ENCODE measurements around the gene CCDC33. TPM values are rescaled to one million over a fixed set of nuclear protein-coding genes. Genes with fewer than 3 reads are reported as not detected.

The CCDC33 gene
- total RNA-seq, 2 experiments from 2014 or later = 0.17 TPM; not detected in 1

- no peak overlapping the region for H3K27ac Mint-ChIP-seq
- H3K4me1 Mint-ChIP-seq = peaks cover 7% of the 10 kb centered on the region
- no peak overlapping the region for H3K4me3 Mint-ChIP-seq
- ATAC-seq (ENCODE audit: low read depth) (no peak), DNase-seq (no peak)
- no peaks in the 10 kb centered on the region for H3K36me3 Mint-ChIP-seq
- POLR2A ChIA-PET = interaction anchor here (1.2 kb wide), 1 partner anchor 8 kb away, joined by 3 read pairs; no protein-coding TSS in a partner anchor
- H3K9me3 Mint-ChIP-seq = no peaks in the 10 kb centered on the region
- peaks cover 42% of the 10 kb centered on the region for H3K27me3 Mint-ChIP-seq
Measured at GRCh38 chr15:74303741-74304309, 67.7 kb downstream of the CCDC33 start.

GRCh38 chr15:74304431-74304830 is 68.3 kb downstream of the CCDC33 start:
- Mint-ChIP-seq H3K27ac (no peak overlapping the region), H3K36me3 (no peaks in the 10 kb centered on the region), H3K27me3 (peaks cover 45% of the 10 kb centered on the region), H3K4me3 (no peak overlapping the region), H3K4me1 (peaks cover 7% of the 10 kb centered on the region), H3K9me3 (no peaks in the 10 kb centered on the region)
- no peak for DNase-seq
- no peak for ATAC-seq (ENCODE audit: low read depth)
- POLR2A ChIA-PET = interaction anchor here (1.2 kb wide), 1 partner anchor 9 kb away, joined by 3 read pairs; no protein-coding TSS in a partner anchor

GRCh38 chr15:74305687-74306086 is 69.6 kb downstream of the CCDC33 start:
- DNase-seq (no peak), ATAC-seq (ENCODE audit: low read depth) (no peak)
- no peaks in the 10 kb centered on the region for H3K36me3 Mint-ChIP-seq
- H3K4me1 Mint-ChIP-seq = peaks cover 7% of the 10 kb centered on the region
- no peak overlapping the region for H3K27ac Mint-ChIP-seq
- POLR2A ChIA-PET = no interaction called here
- peaks cover 44% of the 10 kb centered on the region for H3K27me3 Mint-ChIP-seq
- H3K9me3 Mint-ChIP-seq = no peaks in the 10 kb centered on the region
- no peak overlapping the region for H3K4me3 Mint-ChIP-seq

GRCh38 chr15:74306781-74307217 is 70.7 kb downstream of the CCDC33 start:
- no peak for ATAC-seq (ENCODE audit: low read depth)
- no peaks in the 10 kb centered on the region for H3K9me3 Mint-ChIP-seq
- no peaks in the 10 kb centered on the region for H3K36me3 Mint-ChIP-seq
- H3K4me1 Mint-ChIP-seq = peaks cover 7% of the 10 kb centered on the region
- POLR2A ChIA-PET = interaction anchor here (1.1 kb wide), 1 partner anchor 9 kb away, joined by 6 read pairs; no protein-coding TSS in a partner anchor
- no peak overlapping the region for H3K27ac Mint-ChIP-seq
- no peak for DNase-seq
- H3K4me3 Mint-ChIP-seq = no peak overlapping the region
- peaks cover 35% of the 10 kb centered on the region for H3K27me3 Mint-ChIP-seq

- POLR2A ChIA-PET = interaction anchor here (0.6 to 1.1 kb wide), 4 partner anchors 8 to 180 kb away, joined by 3 to 6 read pairs (median 4); no protein-coding TSS in a partner anchor
- DNase-seq (peak; percentile 58), ATAC-seq (ENCODE audit: low read depth) (peak; percentile 79)
- Mint-ChIP-seq H3K4me1 (peaks cover 10% of the 10 kb centered on the region), H3K36me3 (no peaks in the 10 kb centered on the region), H3K9me3 (no peaks in the 10 kb centered on the region), H3K4me3 (no peak overlapping the region), H3K27me3 (peaks cover 24% of the 10 kb centered on the region), H3K27ac (no peak overlapping the region)
Measured at GRCh38 chr15:74307827-74308811, 72.0 kb downstream of the CCDC33 start.

- POLR2A ChIA-PET = interaction anchor here (0.6 kb wide), 1 partner anchor 10 kb away, joined by 3 read pairs; no protein-coding TSS in a partner anchor
- Mint-ChIP-seq H3K27ac (peak overlapping the region; percentile 73), H3K4me3 (no peak overlapping the region)
Measured at GRCh38 chr15:74311734-74312444, 75.8 kb downstream of the CCDC33 start.

GRCh38 chr15:74312445-74313007 is 76.4 kb downstream of the CCDC33 start:
- POLR2A ChIA-PET = interaction anchor here (0.6 kb wide), 1 partner anchor 10 kb away, joined by 3 read pairs; no protein-coding TSS in a partner anchor
- Mint-ChIP-seq H3K36me3 (no peaks in the 10 kb centered on the region), H3K4me1 (peaks cover 42% of the 10 kb centered on the region), H3K27me3 (peaks cover 8% of the 10 kb centered on the region), H3K4me3 (no peak overlapping the region), H3K27ac (peak overlapping the region; percentile 73), H3K9me3 (no peaks in the 10 kb centered on the region)
- no peak for DNase-seq
- no peak for ATAC-seq (ENCODE audit: low read depth)

More at GRCh38 chr15:74311734-74312444, 75.8 kb downstream of the CCDC33 start:
- ATAC-seq (ENCODE audit: low read depth) = no peak
- H3K4me1 Mint-ChIP-seq = peaks cover 37% of the 10 kb centered on the region
- no peak for DNase-seq
- no peaks in the 10 kb centered on the region for H3K9me3 Mint-ChIP-seq
- no peaks in the 10 kb centered on the region for H3K36me3 Mint-ChIP-seq
- peaks cover 15% of the 10 kb centered on the region for H3K27me3 Mint-ChIP-seq

- peaks cover 50% of the 10 kb centered on the region for H3K4me1 Mint-ChIP-seq
- H3K9me3 Mint-ChIP-seq = no peaks in the 10 kb centered on the region
- POLR2A ChIA-PET = no interaction called here
- H3K36me3 Mint-ChIP-seq = no peaks in the 10 kb centered on the region
- peak overlapping the region; percentile 86 for H3K4me3 Mint-ChIP-seq
- DNase-seq = no peak
- H3K27ac Mint-ChIP-seq = peak overlapping the region; percentile 98
- peaks cover 7% of the 10 kb centered on the region for H3K27me3 Mint-ChIP-seq
- ATAC-seq (ENCODE audit: low read depth) = no peak
Measured at GRCh38 chr15:74313889-74314288, 77.8 kb downstream of the CCDC33 start.

GRCh38 chr15:74314795-74315438 is 78.8 kb downstream of the CCDC33 start:
- POLR2A ChIA-PET = interaction anchor here (0.9 to 1.3 kb wide), 2 partner anchors 8 to 146 kb away, joined by 4 to 6 read pairs; partner anchors contain the start of gene UBL7
- DNase-seq (peak; percentile 81), ATAC-seq (ENCODE audit: low read depth) (peak; percentile 70)
- H3K4me3 Mint-ChIP-seq = peak overlapping the region; percentile 86
- H3K36me3 Mint-ChIP-seq = no peaks in the 10 kb centered on the region
- H3K27me3 Mint-ChIP-seq = peaks cover under 1% of the 10 kb centered on the region
- H3K4me1 Mint-ChIP-seq = peaks cover 59% of the 10 kb centered on the region
- peak overlapping the region; percentile 98 for H3K27ac Mint-ChIP-seq
- no peaks in the 10 kb centered on the region for H3K9me3 Mint-ChIP-seq

- peak overlapping the region; percentile 98 for H3K27ac Mint-ChIP-seq
- DNase-seq = peak; percentile 73
- no peaks in the 10 kb centered on the region for H3K27me3 Mint-ChIP-seq
- no peaks in the 10 kb centered on the region for H3K36me3 Mint-ChIP-seq
- peak; percentile 75 for ATAC-seq (ENCODE audit: low read depth)
- POLR2A ChIA-PET = interaction anchor here (0.9 to 1.3 kb wide), 4 partner anchors 8 to 1137 kb away, joined by 3 to 6 read pairs (median 4); partner anchors contain the start of genes SIN3A and UBL7
- H3K4me1 Mint-ChIP-seq = peaks cover 64% of the 10 kb centered on the region
- H3K9me3 Mint-ChIP-seq = no peaks in the 10 kb centered on the region
- H3K4me3 Mint-ChIP-seq = peak overlapping the region; percentile 86
Measured at GRCh38 chr15:74315626-74316025, 79.5 kb downstream of the CCDC33 start.

- Mint-ChIP-seq H3K27me3 (no peaks in the 10 kb centered on the region), H3K27ac (peak overlapping the region; percentile 98), H3K4me1 (peaks cover 66% of the 10 kb centered on the region), H3K9me3 (no peaks in the 10 kb centered on the region), H3K36me3 (no peaks in the 10 kb centered on the region), H3K4me3 (peak overlapping the region; percentile 35)
- POLR2A ChIA-PET = interaction anchor here (1.1 to 1.3 kb wide), 3 partner anchors 9 to 1136 kb away, joined by 3 to 6 read pairs (median 4); partner anchors contain the start of gene SIN3A
- no peak for ATAC-seq (ENCODE audit: low read depth)
- DNase-seq = peak; percentile 47
Measured at GRCh38 chr15:74316141-74316540, 80.0 kb downstream of the CCDC33 start.

DNA sequence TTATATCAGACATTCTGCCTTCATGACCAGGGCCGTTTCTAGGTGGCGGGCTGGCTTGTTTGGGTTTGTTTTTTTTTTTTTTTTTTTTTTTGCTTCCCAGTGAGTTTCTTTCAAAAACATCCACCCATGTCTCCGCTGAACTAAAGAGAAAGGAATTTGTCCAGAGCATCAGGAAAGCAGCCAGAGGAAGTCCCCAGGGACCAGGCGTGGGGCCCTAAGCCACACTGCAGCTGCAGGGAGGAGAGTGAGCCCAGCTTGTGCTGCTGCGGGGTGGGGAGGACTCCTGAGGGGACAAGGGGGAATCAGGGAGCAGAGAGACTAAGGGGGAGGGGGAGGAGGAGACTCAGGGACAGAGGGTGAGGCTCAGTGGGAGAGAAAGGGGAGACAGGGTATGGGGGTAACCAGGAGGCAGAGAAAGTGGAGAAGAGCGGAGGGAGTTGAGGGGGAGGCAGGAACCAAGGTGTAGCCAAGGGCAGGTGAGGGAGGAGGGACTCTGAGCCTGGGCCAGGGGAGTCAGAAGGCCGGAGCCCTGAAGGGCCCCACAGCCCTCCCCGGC is 81.8 kb downstream of the CCDC33 start:
- peak overlapping the region; percentile 29 for H3K4me3 Mint-ChIP-seq
- H3K9me3 Mint-ChIP-seq = no peaks in the 10 kb centered on the region
- no peak for DNase-seq
- H3K27me3 Mint-ChIP-seq = no peaks in the 10 kb centered on the region
- peak overlapping the region; percentile 98 for H3K27ac Mint-ChIP-seq
- POLR2A ChIA-PET = interaction anchor here (0.6 to 0.7 kb wide), 2 partner anchors 8 to 352 kb away, joined by 3 to 6 read pairs; no protein-coding TSS in a partner anchor
- peaks cover 60% of the 10 kb centered on the region for H3K4me1 Mint-ChIP-seq
- no peak for ATAC-seq (ENCODE audit: low read depth)
- H3K36me3 Mint-ChIP-seq = no peaks in the 10 kb centered on the region
